ENCODE data around the gene PACSIN2.
"Not testable (repeated sequence)": the region's sequence is repeated elsewhere in the genome, so short reads cannot be mapped to it uniquely, and the experiment has no call there.

The PACSIN2 gene

GRCh38 chr22:43009444-43009843 lies 5.5 kb downstream of the PACSIN2 start:
- DNase-seq: no peak

GRCh38 chr22:43008921-43009320 lies 6.0 kb downstream of the PACSIN2 start:
- DNase-seq: no peak

GRCh38 chr22:43008509-43008908 lies 6.4 kb downstream of the PACSIN2 start:
- no peak for DNase-seq

GRCh38 chr22:43007519-43008102 lies 7.3 kb downstream of the PACSIN2 start:
- DNase-seq: no peak

- DNase-seq: no peak
Measured at GRCh38 chr22:43006753-43007152, 8.2 kb downstream of the PACSIN2 start.

GRCh38 chr22:43006016-43006505 lies 8.9 kb downstream of the PACSIN2 start:
- DNase-seq: no peak

- DNase-seq: no peak
Measured at GRCh38 chr22:43005106-43005505, 9.8 kb downstream of the PACSIN2 start.

GRCh38 chr22:43004362-43005035 lies 10.4 kb downstream of the PACSIN2 start:
- DNase-seq: no peak

GRCh38 chr22:43002202-43002586 lies 12.8 kb downstream of the PACSIN2 start:
- DNase-seq: no peak

GRCh38 chr22:43001271-43002201 lies 13.4 kb downstream of the PACSIN2 start:
- no peak for DNase-seq

- no peak for DNase-seq
Measured at GRCh38 chr22:43000441-43001175, 14.3 kb downstream of the PACSIN2 start.

- DNase-seq: no peak
Measured at GRCh38 chr22:42997582-42998090, 17.3 kb downstream of the PACSIN2 start.

- no peak for DNase-seq
Measured at GRCh38 chr22:42996646-42997365, 18.1 kb downstream of the PACSIN2 start.

- not testable (repeated sequence) for DNase-seq
Measured at GRCh38 chr22:42995654-42996053, 19.3 kb downstream of the PACSIN2 start.

- no peak for DNase-seq
Measured at GRCh38 chr22:42994917-42995562, 19.9 kb downstream of the PACSIN2 start.

GRCh38 chr22:42994276-42994916 lies 20.6 kb downstream of the PACSIN2 start:
- no peak for DNase-seq

GRCh38 chr22:42993651-42994275 lies 21.2 kb downstream of the PACSIN2 start:
- no peak for DNase-seq

- DNase-seq: no peak
Measured at GRCh38 chr22:42992886-42993479, 22.0 kb downstream of the PACSIN2 start.

- DNase-seq: no peak
Measured at GRCh38 chr22:42992092-42992491, 22.9 kb downstream of the PACSIN2 start.
